OCI-LY3 (cell line): ENCODE measurements around the gene PSAPL1.

ENCODE experiments used
- H2AFZ ChIP-seq: fragments of 200-600, 300-600 bp; shearing (Covaris generic); 2 replicates; pipeline ENCODE4 v1.6.0; 2014; ENCODE audit warnings: antibody characterized with exemption, low read depth, low read length
- H3K27ac ChIP-seq: fragments of 200-600, 300-600 bp; sonication (generic); 2 replicates; pipeline ENCODE4 v1.5.1; 2014; ENCODE audit warnings: mild to moderate bottlenecking, low read length, moderate library complexity, mixed read lengths
- H3K27me3 ChIP-seq: fragments of 200-600, 300-600 bp; sonication (generic); 2 replicates; pipeline ENCODE4 v1.6.1; 2014; ENCODE audit warnings: low read depth, low read length, mixed read lengths
- H3K36me3 ChIP-seq: fragments of 200-600, 300-600 bp; sonication (generic); replicated peaks from 2 replicates; pipeline ENCODE3; 2014; ENCODE audit warnings: low read depth, low read length, mixed read lengths
- H3K4me1 ChIP-seq: fragments of 300-600, 200-600 bp; sonication (generic); 2 replicates; pipeline ENCODE4 v1.6.1; 2014; ENCODE audit warnings: low read length, mixed read lengths
- H3K4me2 ChIP-seq: fragments of 200-600, 300-600 bp; sonication (generic); 2 replicates; pipeline ENCODE4 v1.6.1; 2014; ENCODE audit warnings: low read length, mixed read lengths
- H3K4me3 ChIP-seq: fragments of 300-600, 200-600 bp; sonication (generic); 2 replicates; pipeline ENCODE4 v1.5.1; 2014; ENCODE audit warnings: antibody characterized with exemption, mild to moderate bottlenecking, low read length, moderate library complexity
- H3K79me2 ChIP-seq: fragments of 300-600, 200-600 bp; shearing (Covaris generic); 2 replicates; pipeline ENCODE4 v1.6.1; 2014; ENCODE audit warnings: mild to moderate bottlenecking, low read length, mixed read lengths
- H3K9ac ChIP-seq: fragments of 300-600, 200-600 bp; shearing (Covaris generic); 2 replicates; pipeline ENCODE4 v1.6.0; 2014; ENCODE audit warnings: mild to moderate bottlenecking, low read length, moderate library complexity
- H3K9me3 ChIP-seq: fragments of 200-600, 300-600 bp; shearing (Covaris generic); 2 replicates; pipeline ENCODE4 v1.6.1; 2014; ENCODE audit warnings: low read length, mixed read lengths; ENCODE audit not compliant: insufficient read depth
- H4K20me1 ChIP-seq: fragments of 200-600, 300-600 bp; sonication (generic); 2 replicates; pipeline ENCODE4 v1.6.1; 2016; ENCODE audit warnings: low read length, mixed read lengths; ENCODE audit not compliant: insufficient read depth
- EZH2phosphoT487 ChIP-seq: fragments of 200-600 bp; shearing (Covaris generic); IDR thresholded peaks from 2 replicates; pipeline ENCODE4 v1.6.1; 2018; ENCODE audit warnings: antibody characterized with exemption, mixed run types, low read depth
- TF ChIP-seq, protein P1 (sequence below): fragments of 200-600, 300-600 bp; sonication (generic); IDR thresholded peaks from 2 replicates; pipeline ENCODE4 v1.5.1; 2014; ENCODE audit warnings: antibody characterized with exemption, low read length, low read depth

PSAPL1 gene

DNA sequence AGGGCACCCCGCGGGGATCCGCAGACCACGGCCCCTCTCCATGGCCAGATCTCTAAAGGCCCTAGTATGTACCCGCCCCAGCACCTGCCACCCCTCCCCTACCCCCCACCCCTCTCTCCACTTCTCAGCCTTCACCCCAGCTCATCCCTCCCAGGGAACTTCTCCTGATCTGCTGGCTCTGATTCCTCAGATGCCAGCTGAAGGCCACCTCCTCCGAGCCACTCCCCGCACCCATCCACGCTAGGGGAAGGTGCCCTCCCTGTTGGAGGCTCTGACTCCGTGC, 11.9 kb downstream of the PSAPL1 start:
- no peak overlapping the region for H3K9ac ChIP-seq
- H3K27ac ChIP-seq, result no peak overlapping the region
- H3K27me3 ChIP-seq, result no peaks in the 10 kb centered on the region
- no peaks in the 10 kb centered on the region for H3K4me1 ChIP-seq
- H2AFZ ChIP-seq, result no peak overlapping the region
- no peak overlapping the region for H3K4me2 ChIP-seq
- H3K9me3 ChIP-seq, result no peaks in the 10 kb centered on the region
- no peak for TF ChIP-seq EZH2phosphoT487
- TF ChIP-seq, protein P1, sequence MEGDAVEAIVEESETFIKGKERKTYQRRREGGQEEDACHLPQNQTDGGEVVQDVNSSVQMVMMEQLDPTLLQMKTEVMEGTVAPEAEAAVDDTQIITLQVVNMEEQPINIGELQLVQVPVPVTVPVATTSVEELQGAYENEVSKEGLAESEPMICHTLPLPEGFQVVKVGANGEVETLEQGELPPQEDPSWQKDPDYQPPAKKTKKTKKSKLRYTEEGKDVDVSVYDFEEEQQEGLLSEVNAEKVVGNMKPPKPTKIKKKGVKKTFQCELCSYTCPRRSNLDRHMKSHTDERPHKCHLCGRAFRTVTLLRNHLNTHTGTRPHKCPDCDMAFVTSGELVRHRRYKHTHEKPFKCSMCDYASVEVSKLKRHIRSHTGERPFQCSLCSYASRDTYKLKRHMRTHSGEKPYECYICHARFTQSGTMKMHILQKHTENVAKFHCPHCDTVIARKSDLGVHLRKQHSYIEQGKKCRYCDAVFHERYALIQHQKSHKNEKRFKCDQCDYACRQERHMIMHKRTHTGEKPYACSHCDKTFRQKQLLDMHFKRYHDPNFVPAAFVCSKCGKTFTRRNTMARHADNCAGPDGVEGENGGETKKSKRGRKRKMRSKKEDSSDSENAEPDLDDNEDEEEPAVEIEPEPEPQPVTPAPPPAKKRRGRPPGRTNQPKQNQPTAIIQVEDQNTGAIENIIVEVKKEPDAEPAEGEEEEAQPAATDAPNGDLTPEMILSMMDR, result no peak
- H3K36me3 ChIP-seq, result no peaks in the 10 kb centered on the region
- no peaks in the 10 kb centered on the region for H4K20me1 ChIP-seq
- H3K79me2 ChIP-seq, result no peaks in the 10 kb centered on the region
- no peak overlapping the region for H3K4me3 ChIP-seq

- H4K20me1 ChIP-seq, result no peaks in the 10 kb centered on the region
- no peak overlapping the region for H3K4me3 ChIP-seq
- H3K9me3 ChIP-seq, result no peaks in the 10 kb centered on the region
- H3K27me3 ChIP-seq, result no peaks in the 10 kb centered on the region
- H3K9ac ChIP-seq, result no peak overlapping the region
- TF ChIP-seq EZH2phosphoT487, result no peak
- TF ChIP-seq, protein P1, result no peak
- H3K79me2 ChIP-seq, result no peaks in the 10 kb centered on the region
- no peaks in the 10 kb centered on the region for H3K36me3 ChIP-seq
- H2AFZ ChIP-seq, result no peak overlapping the region
- H3K4me2 ChIP-seq, result no peak overlapping the region
- no peaks in the 10 kb centered on the region for H3K4me1 ChIP-seq
- no peak overlapping the region for H3K27ac ChIP-seq
Observed at GRCh38 chr4:7422151-7422897, 12.4 kb downstream of the PSAPL1 start.

GRCh38 chr4:7421356-7422150, 13.2 kb downstream of the PSAPL1 start:
- no peak overlapping the region for H2AFZ ChIP-seq
- TF ChIP-seq EZH2phosphoT487, result no peak
- TF ChIP-seq, protein P1, result no peak
- no peaks in the 10 kb centered on the region for H3K79me2 ChIP-seq
- no peak overlapping the region for H3K4me2 ChIP-seq
- H3K27ac ChIP-seq, result no peak overlapping the region
- no peaks in the 10 kb centered on the region for H3K9me3 ChIP-seq
- no peak overlapping the region for H3K4me3 ChIP-seq
- no peaks in the 10 kb centered on the region for H3K27me3 ChIP-seq
- H3K9ac ChIP-seq, result no peak overlapping the region
- no peaks in the 10 kb centered on the region for H3K4me1 ChIP-seq
- H3K36me3 ChIP-seq, result no peaks in the 10 kb centered on the region
- no peaks in the 10 kb centered on the region for H4K20me1 ChIP-seq

DNA sequence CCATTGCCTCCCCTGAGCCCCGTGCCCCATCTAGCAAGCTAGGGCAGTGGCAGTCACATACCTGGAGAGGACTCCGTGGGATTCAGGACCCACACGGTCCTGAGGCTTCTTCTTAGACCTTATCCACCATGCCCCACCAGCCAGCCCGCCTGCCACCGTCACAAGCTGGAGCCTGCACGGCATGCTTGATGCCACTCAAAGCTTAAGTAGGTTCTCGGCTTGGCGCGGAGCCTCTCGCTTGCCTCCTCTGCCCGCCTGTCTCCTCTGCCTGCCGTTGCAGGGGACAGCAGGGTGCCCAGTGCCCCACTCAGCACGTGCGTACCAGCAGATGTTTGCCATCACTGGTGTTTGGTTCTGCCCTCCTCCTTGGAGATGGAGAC, 14.1 kb downstream of the PSAPL1 start:
- Histone ChIP-seq H4K20me1 (no peaks in the 10 kb centered on the region), H3K4me2 (no peak overlapping the region), H3K9me3 (no peaks in the 10 kb centered on the region), H3K36me3 (no peaks in the 10 kb centered on the region), H3K4me1 (no peaks in the 10 kb centered on the region), H3K9ac (no peak overlapping the region), H3K27me3 (no peaks in the 10 kb centered on the region), H3K79me2 (no peaks in the 10 kb centered on the region), H3K27ac (no peak overlapping the region), H2AFZ (no peak overlapping the region), H3K4me3 (no peak overlapping the region)
- TF ChIP-seq, protein P1, result no peak
- TF ChIP-seq EZH2phosphoT487, result no peak
